Measurements from ENCODE around the gene ABTB2. TPM values are rescaled to one million over a fixed set of nuclear protein-coding genes. Genes with fewer than 3 reads are reported as not detected.

The ABTB2 gene
- 1 to 10 TPM; 2.1 to 4.3 TPM for total RNA-seq

- Histone ChIP-seq H3K27me3 (no peaks in the 10 kb centered on the region), H3K4me3 (peak within 1 kb of the TSS; percentile 10 to 17), H3K9me3 (no peaks in the 10 kb centered on the region), H3K4me1 (peaks cover 31% of the 10 kb centered on the region), H3K27ac (peak within 1 kb of the TSS; percentile 80 to 88 (median 84)), H3K36me3 (replicated peaks in 1 of 2; ENCODE audit: insufficient read depth in 1 of 2, low read depth in 2 of 2) (no peaks in the 10 kb centered on the region)
- DNase-seq = peak; percentile 98 to 99 (median 98)
- TF ChIP-seq POLR2A (IDR thresholded peaks at IDR 0.05) = peak; percentile 94 to 96 (median 95)
- TF ChIP-seq CTCF (IDR thresholded peaks at IDR 0.05) = peak in 1 of 7 experiments; percentile 13
- intact Hi-C loops (cut with DNase I) = no loop called here
- 1 to 2% methylated on average over 21 to 57 of the region's 57 CpGs for WGBS, 2 donors
- peak; percentile 92 for ATAC-seq
Measured at GRCh38 chr11:34357701-34358257, at the start of gene ABTB2. TSS of gene ABTB2 (minus strand) at chr11:34358010.

GRCh38 chr11:34407121-34407813, 49.5 kb upstream of the ABTB2 start:
- intact Hi-C loops (cut with DNase I) = no loop called here
- no peak overlapping the region for H3K4me3 ChIP-seq
- 26 to 29% methylated on average over 2 of the region's 2 CpGs for WGBS, 2 donors
- H3K4me1 ChIP-seq = no peaks in the 10 kb centered on the region
- peak in 1 of 4 donors; percentile 13 for DNase-seq
- H3K36me3 ChIP-seq (replicated peaks in 1 of 2; ENCODE audit: insufficient read depth in 1 of 2, low read depth in 2 of 2) = no peaks in the 10 kb centered on the region
- no peak for TF ChIP-seq CTCF (IDR thresholded peaks at IDR 0.05)
- TF ChIP-seq POLR2A (IDR thresholded peaks at IDR 0.05) = no peak
- no peaks in the 10 kb centered on the region for H3K9me3 ChIP-seq
- ATAC-seq = no peak
- H3K27ac ChIP-seq = no peak overlapping the region
- H3K27me3 ChIP-seq = no peaks in the 10 kb centered on the region

- 65 to 66% methylated on average over 3 of the region's 3 CpGs for WGBS, 2 donors
- no peak overlapping the region for H3K4me3 ChIP-seq
- ATAC-seq = no peak
- no peaks in the 10 kb centered on the region for H3K4me1 ChIP-seq
- H3K27ac ChIP-seq = no peak overlapping the region
- H3K36me3 ChIP-seq (replicated peaks in 1 of 2; ENCODE audit: insufficient read depth in 1 of 2, low read depth in 2 of 2) = no peaks in the 10 kb centered on the region
- no peak for DNase-seq
- no peaks in the 10 kb centered on the region for H3K27me3 ChIP-seq
- TF ChIP-seq CTCF (IDR thresholded peaks at IDR 0.05) = no peak
- no peak for TF ChIP-seq POLR2A (IDR thresholded peaks at IDR 0.05)
- intact Hi-C loops (cut with DNase I) = no loop called here
- H3K9me3 ChIP-seq = no peaks in the 10 kb centered on the region
Measured at GRCh38 chr11:34406413-34406812, 48.6 kb upstream of the ABTB2 start.

GRCh38 chr11:34405079-34405858, 47.5 kb upstream of the ABTB2 start:
- Histone ChIP-seq H3K4me1 (no peaks in the 10 kb centered on the region), H3K9me3 (no peaks in the 10 kb centered on the region), H3K27ac (no peak overlapping the region), H3K4me3 (no peak overlapping the region), H3K36me3 (replicated peaks in 1 of 2; ENCODE audit: insufficient read depth in 1 of 2, low read depth in 2 of 2) (no peaks in the 10 kb centered on the region), H3K27me3 (no peaks in the 10 kb centered on the region)
- no peak for ATAC-seq
- no peak for DNase-seq
- intact Hi-C loops (cut with DNase I) = no loop called here
- TF ChIP-seq POLR2A (IDR thresholded peaks at IDR 0.05) (no peak), CTCF (IDR thresholded peaks at IDR 0.05) (no peak)
- 64 to 66% methylated on average over 6 to 7 of the region's 7 CpGs for WGBS, 2 donors

Data from body of pancreas (tissue), 4 donors.